ENCODE results near the gene TAS2R1.

DNA sequence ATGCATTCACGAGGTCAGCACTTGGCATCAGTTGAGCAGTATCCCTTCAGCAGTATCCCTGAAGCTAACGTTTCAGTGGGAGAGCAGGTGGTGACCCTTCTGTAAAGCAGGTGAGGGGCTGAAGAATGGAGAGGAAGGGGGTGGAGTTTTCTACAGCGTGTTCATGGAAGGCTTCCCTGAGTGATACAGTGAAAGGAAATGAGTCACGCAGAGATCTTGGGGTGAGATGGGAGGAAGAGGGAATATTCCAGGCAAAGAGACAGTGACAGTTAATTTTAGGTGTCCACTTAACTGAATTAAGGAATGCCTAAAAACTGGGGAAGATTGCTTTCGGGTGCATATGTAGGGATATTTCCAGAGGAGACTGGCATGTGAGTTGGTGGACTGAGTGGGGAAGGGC is 25.7 kb downstream of the TAS2R1 start:
- TF ChIP-seq, protein P1, sequence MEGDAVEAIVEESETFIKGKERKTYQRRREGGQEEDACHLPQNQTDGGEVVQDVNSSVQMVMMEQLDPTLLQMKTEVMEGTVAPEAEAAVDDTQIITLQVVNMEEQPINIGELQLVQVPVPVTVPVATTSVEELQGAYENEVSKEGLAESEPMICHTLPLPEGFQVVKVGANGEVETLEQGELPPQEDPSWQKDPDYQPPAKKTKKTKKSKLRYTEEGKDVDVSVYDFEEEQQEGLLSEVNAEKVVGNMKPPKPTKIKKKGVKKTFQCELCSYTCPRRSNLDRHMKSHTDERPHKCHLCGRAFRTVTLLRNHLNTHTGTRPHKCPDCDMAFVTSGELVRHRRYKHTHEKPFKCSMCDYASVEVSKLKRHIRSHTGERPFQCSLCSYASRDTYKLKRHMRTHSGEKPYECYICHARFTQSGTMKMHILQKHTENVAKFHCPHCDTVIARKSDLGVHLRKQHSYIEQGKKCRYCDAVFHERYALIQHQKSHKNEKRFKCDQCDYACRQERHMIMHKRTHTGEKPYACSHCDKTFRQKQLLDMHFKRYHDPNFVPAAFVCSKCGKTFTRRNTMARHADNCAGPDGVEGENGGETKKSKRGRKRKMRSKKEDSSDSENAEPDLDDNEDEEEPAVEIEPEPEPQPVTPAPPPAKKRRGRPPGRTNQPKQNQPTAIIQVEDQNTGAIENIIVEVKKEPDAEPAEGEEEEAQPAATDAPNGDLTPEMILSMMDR (IDR thresholded peaks at IDR 0.05) = no peak
- TF ChIP-seq EZH2 (IDR thresholded peaks at IDR 0.05) (no peak), EZH2phosphoT487 (IDR thresholded peaks at IDR 0.05) (no peak)

Measured in neural progenitor cell (in vitro differentiated cells).